ENCODE results near the gene DCLK1. TPM values are rescaled to one million over a fixed set of nuclear protein-coding genes. Genes with fewer than 3 reads are reported as not detected.

DCLK1 gene
- total and polyA plus RNA-seq, 4 donors: 0.04 to 0.56 (median 0.20) TPM

- no peaks in the 10 kb centered on the region for H3K36me3 ChIP-seq (ENCODE audit: control insufficient read depth in 4 of 4, insufficient read depth in 3 of 4, low read depth in 1 of 4, low read length in 3 of 4)
Observed at GRCh38 chr13:36055366-36055765, 75.8 kb downstream of the DCLK1 start.

GRCh38 chr13:36054041-36054440 lies 77.1 kb downstream of the DCLK1 start:
- H3K4me1 ChIP-seq (ENCODE audit: control insufficient read depth in 4 of 4, insufficient read depth in 4 of 4, low read length in 3 of 4): no peaks in the 10 kb centered on the region
- no peak overlapping the region for H3K27ac ChIP-seq (ENCODE audit: low read depth in 1 of 2, low read length in 2 of 2)
- H3K27me3 ChIP-seq (ENCODE audit: control insufficient read depth in 4 of 4, insufficient read depth in 4 of 4, low read length in 3 of 4): no peaks in the 10 kb centered on the region
- H3K9me3 ChIP-seq (ENCODE audit: control insufficient read depth in 4 of 4, low read length in 3 of 4): no peaks in the 10 kb centered on the region
- H3K9ac ChIP-seq (ENCODE audit: low read depth in 1 of 2, low read length in 2 of 2): no peak overlapping the region
- no peaks in the 10 kb centered on the region for H3K36me3 ChIP-seq (ENCODE audit: control insufficient read depth in 4 of 4, insufficient read depth in 3 of 4, low read depth in 1 of 4, low read length in 3 of 4)
- TF ChIP-seq GABPA (IDR thresholded peaks at IDR 0.05 in 1 of 2, conservative IDR thresholded peaks at IDR 0.05 in 1 of 2) (no peak), YY1 (IDR thresholded peaks at IDR 0.05) (no peak), NR2F2 (IDR thresholded peaks at IDR 0.05) (no peak), TAF1 (conservative IDR thresholded peaks at IDR 0.05) (no peak), FOXA1 (IDR thresholded peaks at IDR 0.05) (no peak), HNF4G (IDR thresholded peaks at IDR 0.05) (no peak), HNF4A (conservative IDR thresholded peaks at IDR 0.05) (no peak), ZBTB33 (IDR thresholded peaks at IDR 0.05) (no peak), RAD21 (IDR thresholded peaks at IDR 0.05) (no peak), JUND (IDR thresholded peaks at IDR 0.05) (no peak), EGR1 (IDR thresholded peaks at IDR 0.05; ENCODE audit: low read depth in 2 of 2) (no peak), SP1 (IDR thresholded peaks at IDR 0.05) (no peak), CTCF (IDR thresholded peaks at IDR 0.05; ENCODE audit: low read depth, low read length, missing input control) (no peak), ATF3 (IDR thresholded peaks at IDR 0.05) (no peak), RXRA (IDR thresholded peaks at IDR 0.05) (no peak), FOXA2 (IDR thresholded peaks at IDR 0.05) (no peak), REST (IDR thresholded peaks at IDR 0.05) (no peak)
- no peak for DNase-seq (ENCODE audit: low spot score)
- H3K4me3 ChIP-seq (ENCODE audit: low read depth in 1 of 3, low read length in 3 of 3): no peak overlapping the region
- 42% methylated on average over 2 of the region's 2 CpGs for WGBS

More at GRCh38 chr13:36055366-36055765, 75.8 kb downstream of the DCLK1 start:
- Histone ChIP-seq H3K27me3 (ENCODE audit: control insufficient read depth in 4 of 4, insufficient read depth in 4 of 4, low read length in 3 of 4) (no peaks in the 10 kb centered on the region), H3K9ac (ENCODE audit: low read depth in 1 of 2, low read length in 2 of 2) (no peak overlapping the region), H3K4me1 (ENCODE audit: control insufficient read depth in 4 of 4, insufficient read depth in 4 of 4, low read length in 3 of 4) (no peaks in the 10 kb centered on the region), H3K9me3 (ENCODE audit: control insufficient read depth in 4 of 4, low read length in 3 of 4) (no peaks in the 10 kb centered on the region), H3K4me3 (ENCODE audit: low read depth in 1 of 3, low read length in 3 of 3) (no peak overlapping the region), H3K27ac (ENCODE audit: low read depth in 1 of 2, low read length in 2 of 2) (no peak overlapping the region)
- 80% methylated on average over 4 of the region's 4 CpGs for WGBS
- TF ChIP-seq HNF4A (conservative IDR thresholded peaks at IDR 0.05): no peak
- TF ChIP-seq RAD21 (IDR thresholded peaks at IDR 0.05): no peak
- no peak for TF ChIP-seq FOXA2 (IDR thresholded peaks at IDR 0.05)
- no peak for DNase-seq (ENCODE audit: low spot score)
